Osteocyte (in vitro differentiated cells): ENCODE data around the gene SEC22B. TPM values are rescaled to one million over a fixed set of nuclear protein-coding genes. Genes with fewer than 3 reads are reported as not detected.

Experiments
- total RNA-seq: library from RNA; stranded (reverse); gene quantifications from 2 replicates; pipeline ENCODE4 v1.2.1, GENCODE V29; 2021

Gene SEC22B
- total RNA-seq, 1 donor from 2014 or later = 40.0 TPM

Other genes starting within 250 kb of the SEC22B start
- 180 and 193 TPM in 2 replicates for gene NOTCH2, start 106.9 kb downstream of the SEC22B start, total RNA-seq
- gene NBPF8, start 238.5 kb upstream of the SEC22B start, total RNA-seq = 21.0 and 21.3 TPM in 2 replicates